Right lobe of liver (tissue), 4 donors: ENCODE results near the gene PTPRN2.

Source experiments
- POLR2A ChIP-seq: fragments of 450-650 bp; IDR thresholded peaks from one replicate; pipeline ENCODE4 v1.6.1; 2017; ENCODE audit warnings: antibody characterized with exemption, mild to moderate bottlenecking
- TF ChIP-seq, protein P1 (sequence below), 4 donors: fragments of 200-600 bp in 3 of 4; fragments of 450-650 bp in 1 of 4; IDR thresholded peaks; one replicate each; pipeline versions ENCODE4 v1.5.1 to v1.8.0; 2016 to 2022; ENCODE audit warnings: antibody characterized with exemption in 4 of 4, mild to moderate bottlenecking in 2 of 4
- donor health status: DM: no; HTN: no; CAD: no.
- donor health status: DM: no; HTN: no; CAD: no.
- donor health status: DM: no; HTN: yes; CAD: no.

DNA sequence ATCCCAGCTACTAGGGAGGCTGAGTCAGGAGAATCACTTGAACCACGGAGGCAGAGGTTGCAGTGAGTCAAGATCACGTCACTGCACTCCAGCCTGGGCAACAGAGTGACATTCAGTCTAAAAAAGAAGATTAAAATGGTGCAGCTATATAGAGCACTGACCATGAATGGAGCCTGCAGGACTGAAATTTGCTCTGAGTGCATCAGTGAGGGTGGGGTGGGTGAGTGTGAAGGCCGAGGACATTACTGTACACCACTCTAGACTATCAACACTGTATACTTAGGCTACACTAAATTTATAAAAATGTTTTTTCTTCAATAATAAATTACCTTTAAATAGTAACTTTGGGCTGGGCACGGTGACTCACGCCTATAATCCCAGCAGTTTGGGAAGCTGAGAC, 294.7 kb downstream of the PTPRN2 start:
- TF ChIP-seq, protein P1, sequence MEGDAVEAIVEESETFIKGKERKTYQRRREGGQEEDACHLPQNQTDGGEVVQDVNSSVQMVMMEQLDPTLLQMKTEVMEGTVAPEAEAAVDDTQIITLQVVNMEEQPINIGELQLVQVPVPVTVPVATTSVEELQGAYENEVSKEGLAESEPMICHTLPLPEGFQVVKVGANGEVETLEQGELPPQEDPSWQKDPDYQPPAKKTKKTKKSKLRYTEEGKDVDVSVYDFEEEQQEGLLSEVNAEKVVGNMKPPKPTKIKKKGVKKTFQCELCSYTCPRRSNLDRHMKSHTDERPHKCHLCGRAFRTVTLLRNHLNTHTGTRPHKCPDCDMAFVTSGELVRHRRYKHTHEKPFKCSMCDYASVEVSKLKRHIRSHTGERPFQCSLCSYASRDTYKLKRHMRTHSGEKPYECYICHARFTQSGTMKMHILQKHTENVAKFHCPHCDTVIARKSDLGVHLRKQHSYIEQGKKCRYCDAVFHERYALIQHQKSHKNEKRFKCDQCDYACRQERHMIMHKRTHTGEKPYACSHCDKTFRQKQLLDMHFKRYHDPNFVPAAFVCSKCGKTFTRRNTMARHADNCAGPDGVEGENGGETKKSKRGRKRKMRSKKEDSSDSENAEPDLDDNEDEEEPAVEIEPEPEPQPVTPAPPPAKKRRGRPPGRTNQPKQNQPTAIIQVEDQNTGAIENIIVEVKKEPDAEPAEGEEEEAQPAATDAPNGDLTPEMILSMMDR (IDR thresholded peaks at IDR 0.05): no peak
- TF ChIP-seq POLR2A: no peak
